ENCODE results near the gene PARP8. TPM values are rescaled to one million over a fixed set of nuclear protein-coding genes. Genes with fewer than 3 reads are reported as not detected.

Gene PARP8
- total and polyA plus RNA-seq, 9 of the 15 experiments (the other 6 are each of a cell fraction or from before 2014, with no cell fraction given) = 0.03 to 0.31 TPM; not detected in 7

DNA sequence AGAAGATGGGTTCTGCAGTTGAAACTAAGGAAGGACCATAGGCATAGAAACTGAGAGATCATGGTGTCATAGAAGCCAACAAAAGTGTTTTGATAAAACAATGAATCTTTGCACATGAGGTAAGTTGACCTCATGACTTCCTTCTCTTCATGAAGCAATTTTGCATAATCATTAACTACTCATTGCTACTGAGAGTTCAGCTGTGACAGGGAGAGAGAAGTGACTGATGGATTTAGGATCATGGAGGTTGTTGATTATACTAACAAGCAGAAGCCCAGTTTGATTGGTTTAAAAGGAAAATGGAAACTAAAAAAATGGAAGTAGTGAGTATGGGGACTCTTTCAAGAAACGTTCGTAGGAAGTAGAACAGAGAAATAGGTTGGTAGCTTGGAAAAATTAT, 51.2 kb downstream of the PARP8 start:
- in situ Hi-C loops (cut with MboI) (no loop called here), intact Hi-C loops (cut with micrococcal nuclease) (no loop called here)
- H3K4me2 ChIP-seq (ENCODE audit: insufficient read depth, low read length) = no peak overlapping the region
- DNase-seq (ENCODE audit: extremely low read depth in 1 of 4, low spot score in 3 of 4) (no peak), FAIRE-seq (no peak), ATAC-seq (no peak)
- H3K36me3 ChIP-seq (ENCODE audit: control insufficient read depth, insufficient read depth, low read length) = no peaks in the 10 kb centered on the region
- no peak overlapping the region for H2AFZ ChIP-seq (ENCODE audit: low read depth, low read length)
- TF ChIP-seq XRCC4 (IDR thresholded peaks at IDR 0.05; ENCODE audit: extremely low read depth, insufficient read depth, insufficient read length) = no peak
- TF ChIP-seq, protein P1, sequence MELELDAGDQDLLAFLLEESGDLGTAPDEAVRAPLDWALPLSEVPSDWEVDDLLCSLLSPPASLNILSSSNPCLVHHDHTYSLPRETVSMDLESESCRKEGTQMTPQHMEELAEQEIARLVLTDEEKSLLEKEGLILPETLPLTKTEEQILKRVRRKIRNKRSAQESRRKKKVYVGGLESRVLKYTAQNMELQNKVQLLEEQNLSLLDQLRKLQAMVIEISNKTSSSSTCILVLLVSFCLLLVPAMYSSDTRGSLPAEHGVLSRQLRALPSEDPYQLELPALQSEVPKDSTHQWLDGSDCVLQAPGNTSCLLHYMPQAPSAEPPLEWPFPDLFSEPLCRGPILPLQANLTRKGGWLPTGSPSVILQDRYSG (tag; conservative IDR thresholded peaks at IDR 0.05; ENCODE audit: low read depth) = no peak
- no peak for TF ChIP-seq RBFOX2 (IDR thresholded peaks at IDR 0.05; ENCODE audit: low read depth, low read length)
- no peak for TF ChIP-seq MTA2 (IDR thresholded peaks at IDR 0.05; ENCODE audit: low read depth)
- TF ChIP-seq ZNF217 (CRISPR knock-in tag; IDR thresholded peaks at IDR 0.05) = no peak
- no peak for TF ChIP-seq BRD4 (IDR thresholded peaks at IDR 0.05)
- TF ChIP-seq TBP (optimal IDR thresholded peaks at IDR 0.05; ENCODE audit: low read depth, low read length) = no peak
- ChIA-PET POLR2A (no interaction called here), CTCF (ENCODE audit: low intra/inter-chr PET ratio) (no interaction called here)
- BruUV-seq (replicated peaks) = no TSS peak
- no peaks in the 10 kb centered on the region for H3K27me3 ChIP-seq (ENCODE audit: control insufficient read depth in 2 of 2, insufficient read depth in 2 of 2, low read length in 2 of 2)
- 0% methylated on average over 2 of the region's 2 CpGs for WGBS (ENCODE audit: insufficient coverage, low coverage, missing lambda C conversion rate)
- H3K4me3 ChIP-seq = no peak overlapping the region
- no peak overlapping the region for H3K9ac ChIP-seq (ENCODE audit: insufficient read depth in 1 of 2, low read depth in 2 of 2, low read length in 2 of 2)
- no peaks in the 10 kb centered on the region for H3K79me2 ChIP-seq (ENCODE audit: control insufficient read depth, insufficient read depth, low read length)
- H4K20me1 ChIP-seq (replicated peaks; ENCODE audit: control insufficient read depth, insufficient read depth, low read length) = no peaks in the 10 kb centered on the region
- H3K4me1 ChIP-seq (replicated peaks in 1 of 2; ENCODE audit: control insufficient read depth in 2 of 2, insufficient read depth in 2 of 2, low read length in 2 of 2) = no peaks in the 10 kb centered on the region
- no peaks in the 10 kb centered on the region for H3K9me1 ChIP-seq (ENCODE audit: control insufficient read depth, insufficient read depth, low read length)
- H3K9me3 ChIP-seq (replicated peaks; ENCODE audit: control insufficient read depth, insufficient read depth, low read depth, low read length) = no peaks in the 10 kb centered on the region; the same call in 1 of the 2 replicates
- no peak overlapping the region for H3K27ac ChIP-seq (ENCODE audit: extremely low read depth, low read depth, low read length)
